ENCODE measurements around the gene DOK5.

DNA sequence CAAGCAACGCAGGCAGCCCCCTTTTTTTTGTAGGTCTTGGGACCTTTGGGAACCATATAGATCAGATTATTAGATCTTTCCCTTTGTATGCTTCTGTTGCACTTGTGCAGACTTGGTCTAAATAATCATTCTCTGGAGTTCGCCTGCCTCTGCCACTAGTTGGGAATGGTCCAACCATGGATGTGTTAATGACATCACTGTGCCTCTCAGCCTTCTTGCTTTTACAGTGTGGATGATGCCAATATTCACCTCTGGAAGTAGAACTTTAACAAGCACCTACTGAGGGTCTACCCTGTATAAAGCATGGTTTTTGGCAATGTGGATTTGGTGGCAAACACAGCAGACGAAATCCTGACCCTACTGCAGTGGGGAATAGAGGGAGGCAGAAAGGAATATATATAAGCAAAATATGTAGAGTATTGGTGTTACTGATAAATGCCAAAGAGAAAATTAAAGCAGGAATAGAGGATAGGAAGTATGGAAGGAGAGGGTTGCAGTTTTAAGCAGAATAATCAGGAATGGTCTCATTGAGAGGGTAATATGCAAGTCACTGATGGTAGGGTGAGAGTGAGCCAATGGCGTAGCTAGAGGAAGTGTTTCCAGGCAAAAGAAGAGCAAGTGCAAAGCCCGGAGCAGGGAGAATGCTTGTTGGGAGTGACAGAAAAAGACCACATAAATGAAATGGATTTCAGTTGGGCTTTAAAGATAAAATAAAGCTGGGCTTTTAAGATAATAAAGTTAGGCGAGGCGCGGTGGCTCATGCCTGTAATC lies 97.5 kb downstream of the DOK5 start:
- TF ChIP-seq, protein P1, sequence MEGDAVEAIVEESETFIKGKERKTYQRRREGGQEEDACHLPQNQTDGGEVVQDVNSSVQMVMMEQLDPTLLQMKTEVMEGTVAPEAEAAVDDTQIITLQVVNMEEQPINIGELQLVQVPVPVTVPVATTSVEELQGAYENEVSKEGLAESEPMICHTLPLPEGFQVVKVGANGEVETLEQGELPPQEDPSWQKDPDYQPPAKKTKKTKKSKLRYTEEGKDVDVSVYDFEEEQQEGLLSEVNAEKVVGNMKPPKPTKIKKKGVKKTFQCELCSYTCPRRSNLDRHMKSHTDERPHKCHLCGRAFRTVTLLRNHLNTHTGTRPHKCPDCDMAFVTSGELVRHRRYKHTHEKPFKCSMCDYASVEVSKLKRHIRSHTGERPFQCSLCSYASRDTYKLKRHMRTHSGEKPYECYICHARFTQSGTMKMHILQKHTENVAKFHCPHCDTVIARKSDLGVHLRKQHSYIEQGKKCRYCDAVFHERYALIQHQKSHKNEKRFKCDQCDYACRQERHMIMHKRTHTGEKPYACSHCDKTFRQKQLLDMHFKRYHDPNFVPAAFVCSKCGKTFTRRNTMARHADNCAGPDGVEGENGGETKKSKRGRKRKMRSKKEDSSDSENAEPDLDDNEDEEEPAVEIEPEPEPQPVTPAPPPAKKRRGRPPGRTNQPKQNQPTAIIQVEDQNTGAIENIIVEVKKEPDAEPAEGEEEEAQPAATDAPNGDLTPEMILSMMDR (IDR thresholded peaks at IDR 0.05; ENCODE audit: low read length): no peak
- TF ChIP-seq EZH2 (optimal IDR thresholded peaks at IDR 0.05; ENCODE audit: low read depth, low read length): no peak
